Epithelial cell of esophagus (primary cell): Measurements from ENCODE around the gene C1QTNF12.

Experiments used
- DNase-seq: peaks from one replicate; pipeline ENCODE4 v3.0.0; 2010; ENCODE audit warnings: low read depth
- H3K4me3 ChIP-seq: 2 replicates; pipeline ENCODE4 v1.5.1; 2011; ENCODE audit warnings: mild to moderate bottlenecking, low read length, control low read depth
- TF ChIP-seq, protein P1 (sequence below): IDR thresholded peaks from 2 replicates; pipeline ENCODE4 v1.5.1; 2011; ENCODE audit warnings: low read depth, mild to moderate bottlenecking, low read length, control low read depth, inconsistent platforms; ENCODE audit not compliant: insufficient read depth; ENCODE audit errors: missing control alignments

The C1QTNF12 gene

DNA sequence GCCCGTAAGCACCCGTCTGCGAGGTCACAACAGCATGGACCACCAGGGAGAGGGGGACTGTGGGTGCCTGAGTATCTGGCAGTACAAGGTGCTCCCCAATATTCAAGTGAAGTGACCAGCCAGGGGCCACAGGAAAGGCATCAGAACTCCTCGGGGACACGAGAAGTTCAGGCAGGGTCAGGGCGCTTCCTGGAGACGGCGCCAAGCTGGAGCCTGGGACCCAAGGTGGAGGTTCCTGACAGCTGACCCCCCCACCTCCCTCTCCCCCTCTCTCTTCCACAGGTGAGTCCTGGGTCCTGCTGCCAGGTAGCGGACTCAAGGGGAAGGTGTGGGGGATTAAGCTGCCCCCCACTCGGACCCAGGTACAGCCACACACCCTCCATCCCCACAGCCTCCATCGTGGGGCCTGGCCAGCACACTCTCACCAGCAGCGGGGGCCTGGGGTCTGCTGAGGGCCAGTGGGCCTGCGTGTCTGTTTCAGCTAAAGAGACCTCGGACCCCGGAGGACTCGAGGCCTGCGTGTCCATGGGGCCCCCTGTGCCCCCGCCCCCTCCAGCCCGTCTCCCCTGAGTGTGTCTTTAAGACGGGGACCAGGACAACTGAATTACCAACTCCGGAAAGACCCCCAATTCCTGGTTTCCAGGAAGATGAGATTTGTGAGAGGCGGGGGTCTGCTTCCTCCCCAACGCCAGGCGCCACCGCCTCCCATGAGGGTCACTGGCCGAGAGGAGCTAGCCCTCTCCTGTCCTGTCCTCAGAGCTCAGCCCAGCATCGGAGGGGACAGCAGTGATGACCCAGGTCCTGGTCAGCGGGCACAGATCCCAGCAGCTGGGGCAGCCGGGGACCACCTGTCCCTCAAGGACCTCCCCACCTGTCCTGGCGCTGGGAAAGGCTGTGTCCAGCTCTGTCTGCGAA is 46.3 kb downstream of the C1QTNF12 start:
- TF ChIP-seq, protein P1, sequence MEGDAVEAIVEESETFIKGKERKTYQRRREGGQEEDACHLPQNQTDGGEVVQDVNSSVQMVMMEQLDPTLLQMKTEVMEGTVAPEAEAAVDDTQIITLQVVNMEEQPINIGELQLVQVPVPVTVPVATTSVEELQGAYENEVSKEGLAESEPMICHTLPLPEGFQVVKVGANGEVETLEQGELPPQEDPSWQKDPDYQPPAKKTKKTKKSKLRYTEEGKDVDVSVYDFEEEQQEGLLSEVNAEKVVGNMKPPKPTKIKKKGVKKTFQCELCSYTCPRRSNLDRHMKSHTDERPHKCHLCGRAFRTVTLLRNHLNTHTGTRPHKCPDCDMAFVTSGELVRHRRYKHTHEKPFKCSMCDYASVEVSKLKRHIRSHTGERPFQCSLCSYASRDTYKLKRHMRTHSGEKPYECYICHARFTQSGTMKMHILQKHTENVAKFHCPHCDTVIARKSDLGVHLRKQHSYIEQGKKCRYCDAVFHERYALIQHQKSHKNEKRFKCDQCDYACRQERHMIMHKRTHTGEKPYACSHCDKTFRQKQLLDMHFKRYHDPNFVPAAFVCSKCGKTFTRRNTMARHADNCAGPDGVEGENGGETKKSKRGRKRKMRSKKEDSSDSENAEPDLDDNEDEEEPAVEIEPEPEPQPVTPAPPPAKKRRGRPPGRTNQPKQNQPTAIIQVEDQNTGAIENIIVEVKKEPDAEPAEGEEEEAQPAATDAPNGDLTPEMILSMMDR = no peak
- H3K4me3 ChIP-seq = no peak overlapping the region
- DNase-seq = no peak

- DNase-seq = no peak
- TF ChIP-seq, protein P1 = no peak
Observed at GRCh38 chr1:1199141-1199960, 47.2 kb downstream of the C1QTNF12 start.

GRCh38 chr1:1198423-1199140 is 47.9 kb downstream of the C1QTNF12 start:
- TF ChIP-seq, protein P1 = no peak
- no peak overlapping the region for H3K4me3 ChIP-seq
- no peak for DNase-seq

More at GRCh38 chr1:1199141-1199960, 47.2 kb downstream of the C1QTNF12 start:
- H3K4me3 ChIP-seq = no peak overlapping the region

GRCh38 chr1:1197551-1198422 is 48.7 kb downstream of the C1QTNF12 start:
- no peak for DNase-seq
- TF ChIP-seq, protein P1 = no peak
- H3K4me3 ChIP-seq = no peak overlapping the region

GRCh38 chr1:1197188-1197500 is 49.4 kb downstream of the C1QTNF12 start:
- TF ChIP-seq, protein P1 = no peak
- DNase-seq = no peak
- H3K4me3 ChIP-seq = no peak overlapping the region
